Glutamatergic neuron (in vitro differentiated cells): ENCODE measurements around the gene CTSZ. TPM values are rescaled to one million over a fixed set of nuclear protein-coding genes. Genes with fewer than 3 reads are reported as not detected.
A peak's percentile ranks its signal among the peaks of the same experiment; 100 is the strongest.

Experiments
- DNase-seq: peaks from one replicate; pipeline ENCODE4 v3.0.0; 2022
- H3K27ac Mint-ChIP-seq: one replicate; pipeline ENCODE4 v1.8.0; 2020; ENCODE audit warnings: mild to moderate bottlenecking, mixed read lengths, inconsistent platforms; ENCODE audit not compliant: unreplicated experiment
- H3K27me3 Mint-ChIP-seq: one replicate; pipeline ENCODE4 v1.8.0; 2020; ENCODE audit warnings: mild to moderate bottlenecking, moderate library complexity, mixed read lengths, inconsistent platforms; ENCODE audit not compliant: unreplicated experiment
- H3K36me3 Mint-ChIP-seq: one replicate; pipeline ENCODE4 v1.8.0; 2020; ENCODE audit warnings: mild to moderate bottlenecking, mixed read lengths, inconsistent platforms; ENCODE audit not compliant: unreplicated experiment
- H3K4me1 Mint-ChIP-seq: one replicate; pipeline ENCODE4 v1.8.0; 2020; ENCODE audit warnings: mild to moderate bottlenecking, low read depth, mixed read lengths, inconsistent platforms; ENCODE audit not compliant: unreplicated experiment
- H3K4me3 Mint-ChIP-seq: one replicate; pipeline ENCODE4 v1.8.0; 2020; ENCODE audit warnings: mild to moderate bottlenecking, mixed read lengths, inconsistent platforms; ENCODE audit not compliant: unreplicated experiment
- H3K9me3 Mint-ChIP-seq: one replicate; pipeline ENCODE4 v1.8.0; 2020; ENCODE audit warnings: mild to moderate bottlenecking, moderate library complexity, mixed read lengths, inconsistent platforms; ENCODE audit not compliant: unreplicated experiment
- CTCF ChIP-seq: fragments of 200-600 bp; sonication (generic); IDR thresholded peaks from one replicate; pipeline ENCODE4 v1.5.0; 2021; ENCODE audit not compliant: partially characterized antibody, unreplicated experiment
- total RNA-seq: library from RNA; stranded (reverse); fragmentation: NEBNext Ultra II Directional; extraction: Animal tissue kit (Norgen Biotek cat#: 25700); gene quantifications from one replicate; pipeline ENCODE4 v1.2.1, GENCODE V29; 2021; ENCODE audit not compliant: unreplicated experiment

CTSZ gene
- total RNA-seq, 1 donor from 2014 or later, result 13.1 TPM

- H3K4me3 Mint-ChIP-seq, result no peak overlapping the region
- no peak overlapping the region for H3K27ac Mint-ChIP-seq
- H3K4me1 Mint-ChIP-seq, result no peaks in the 10 kb centered on the region
- TF ChIP-seq CTCF, result no peak
- peaks cover 5% of the 10 kb centered on the region for H3K9me3 Mint-ChIP-seq
- H3K27me3 Mint-ChIP-seq, result peaks cover 15% of the 10 kb centered on the region
- DNase-seq, result peak; percentile 3
- H3K36me3 Mint-ChIP-seq, result no peaks in the 10 kb centered on the region
These were observed 1.4 kb downstream of the CTSZ start for GRCh38 chr20:59005523-59006166.

GRCh38 chr20:59004763-59005522 is 2.1 kb downstream of the CTSZ start:
- TF ChIP-seq CTCF, result no peak
- Mint-ChIP-seq H3K27me3 (peaks cover 15% of the 10 kb centered on the region), H3K4me3 (no peak overlapping the region), H3K36me3 (no peaks in the 10 kb centered on the region), H3K4me1 (no peaks in the 10 kb centered on the region), H3K9me3 (peaks cover 5% of the 10 kb centered on the region), H3K27ac (no peak overlapping the region)
- DNase-seq, result peak; percentile 11

GRCh38 chr20:59004493-59004762 is 2.6 kb downstream of the CTSZ start:
- Mint-ChIP-seq H3K4me1 (no peaks in the 10 kb centered on the region), H3K36me3 (no peaks in the 10 kb centered on the region), H3K9me3 (peaks cover 5% of the 10 kb centered on the region), H3K4me3 (no peak overlapping the region), H3K27me3 (peaks cover 15% of the 10 kb centered on the region), H3K27ac (no peak overlapping the region)
- peak; percentile 4 for DNase-seq
- TF ChIP-seq CTCF, result no peak

- no peak for TF ChIP-seq CTCF
- Mint-ChIP-seq H3K9me3 (peaks cover 5% of the 10 kb centered on the region), H3K4me1 (no peaks in the 10 kb centered on the region), H3K27ac (no peak overlapping the region), H3K4me3 (no peak overlapping the region), H3K36me3 (no peaks in the 10 kb centered on the region), H3K27me3 (peaks cover 15% of the 10 kb centered on the region)
- DNase-seq, result peak; percentile 9
These were observed 3.1 kb downstream of the CTSZ start for GRCh38 chr20:59003836-59004492.

- no peak for TF ChIP-seq CTCF
- peaks cover 15% of the 10 kb centered on the region for H3K27me3 Mint-ChIP-seq
- no peak overlapping the region for H3K27ac Mint-ChIP-seq
- H3K4me3 Mint-ChIP-seq, result no peak overlapping the region
- peak; percentile 7 for DNase-seq
- H3K4me1 Mint-ChIP-seq, result no peaks in the 10 kb centered on the region
- peaks cover 5% of the 10 kb centered on the region for H3K9me3 Mint-ChIP-seq
- H3K36me3 Mint-ChIP-seq, result no peaks in the 10 kb centered on the region
These were observed 4.1 kb downstream of the CTSZ start for GRCh38 chr20:59002874-59003399.
